B cell (primary cell): ENCODE results near the gene PGA5. TPM values are rescaled to one million over a fixed set of nuclear protein-coding genes. Genes with fewer than 3 reads are reported as not detected.

Source experiments
- ATAC-seq: fragments of 200-7000 bp; cut with Tn5 transposase; one replicate; pipeline ENCODE4 v1.10.0; 2021; ENCODE audit warnings: low read depth, mild to moderate bottlenecking, moderate number of reproducible peaks, moderate library complexity
- CTCF ChIA-PET: fragments of 350-600 bp; sonication (Branson Sonifier 250); formaldehyde crosslinking; loops from one replicate; lab custom pipeline; 2021; ENCODE audit warnings: antibody characterized with exemption, inconsistent platforms; lab: Charles Lee
- POLR2A ChIA-PET: fragments of 350-600 bp; sonication (Branson Sonifier 250); formaldehyde crosslinking; loops from one replicate; lab custom pipeline; 2021; ENCODE audit warnings: antibody characterized with exemption; lab: Charles Lee
- DNase-seq: peaks from one replicate; pipeline ENCODE4 v3.0.0; 2013
- H2AFZ ChIP-seq: 2 replicates; pipeline ENCODE4 v1.6.1; 2012; ENCODE audit warnings: mild to moderate bottlenecking, low read depth, low read length; ENCODE audit not compliant: insufficient read depth, poor library complexity, severe bottlenecking
- H3K27ac ChIP-seq, 2 donors: 1 replicate in 1 of 2; 2 replicates in 1 of 2; pipeline ENCODE4 v1.5.1; 2012 to 2013; ENCODE audit warnings: low read length in 2 of 2, mild to moderate bottlenecking in 2 of 2, moderate library complexity in 1 of 2
- H3K27me3 ChIP-seq, 4 experiments: fragments of 200-600 bp in 1 of 4; sonication (generic) in 1 of 4; replicated peaks in 1 of 4; 1 replicate in 2 of 4; 2 replicates in 2 of 4; pipeline versions ENCODE4 v1.6.1 to v1.7.0; 2013 to 2016; ENCODE audit warnings: low read length in 3 of 4, mild to moderate bottlenecking in 2 of 4, mixed read lengths in 1 of 4, moderate library complexity in 1 of 4; ENCODE audit not compliant: insufficient read depth in 4 of 4, control insufficient read depth in 3 of 4; ENCODE audit errors: control extremely low read depth in 1 of 4
- H3K36me3 ChIP-seq, 2 experiments: replicated peaks in 1 of 2; 1 replicate in 1 of 2; 2 replicates in 1 of 2; pipeline versions ENCODE4 v1.6.1 to v1.7.1; 2013; ENCODE audit warnings: low read length in 1 of 2; ENCODE audit not compliant: insufficient read depth in 2 of 2, control insufficient read depth in 1 of 2; ENCODE audit errors: control extremely low read depth in 1 of 2, extremely low read depth in 1 of 2
- H3K4me1 ChIP-seq, 2 donors: fragments of 200-600 bp in 1 of 2; sonication (generic) in 1 of 2; 1 replicate in 1 of 2; 2 replicates in 1 of 2; pipeline versions ENCODE4 v1.5.1 to v1.6.1; 2013 to 2017; ENCODE audit warnings: low read length in 2 of 2; ENCODE audit not compliant: control insufficient read depth in 2 of 2, insufficient read depth in 2 of 2
- H3K4me2 ChIP-seq: replicated peaks from 2 replicates; pipeline ENCODE3; 2012; ENCODE audit warnings: mild to moderate bottlenecking, low read depth, low read length; ENCODE audit not compliant: poor library complexity, severe bottlenecking
- H3K4me3 ChIP-seq, 5 experiments: fragments of 200-600 bp in 1 of 5; sonication (generic) in 1 of 5; 1 replicate in 3 of 5; 2 replicates in 2 of 5; pipeline versions ENCODE4 v1.5.1 to v1.7.0; 2011 to 2016; ENCODE audit warnings: low read length in 4 of 5, mild to moderate bottlenecking in 4 of 5, low read depth in 2 of 5, control low read depth in 1 of 5, moderate library complexity in 1 of 5; ENCODE audit not compliant: insufficient read depth in 1 of 5; ENCODE audit errors: control extremely low read depth in 1 of 5, extremely low read depth in 1 of 5
- H3K79me2 ChIP-seq: fragments of 200-600 bp; sonication (generic); one replicate; pipeline ENCODE4 v1.6.0; 2016; ENCODE audit warnings: low read length; ENCODE audit not compliant: control insufficient read depth, insufficient read depth
- H3K9ac ChIP-seq: fragments of 200-600 bp; sonication (generic); 2 replicates; pipeline ENCODE4 v1.6.1; 2017; ENCODE audit warnings: mild to moderate bottlenecking, low read length, moderate library complexity
- H3K9me3 ChIP-seq, 3 donors: one replicate each; pipeline versions ENCODE4 v1.6.1 to v1.7.1; 2013; ENCODE audit warnings: low read length in 2 of 3; ENCODE audit not compliant: control insufficient read depth in 2 of 3, insufficient read depth in 1 of 3; ENCODE audit errors: control extremely low read depth in 1 of 3
- H4K20me1 ChIP-seq: 2 replicates; pipeline ENCODE4 v1.6.0; 2012; ENCODE audit warnings: mild to moderate bottlenecking, low read length; ENCODE audit not compliant: insufficient read depth, control insufficient read depth, poor library complexity, severe bottlenecking
- H3K27ac Mint-ChIP-seq: one replicate; pipeline ENCODE4 v1.8.0; 2021; ENCODE audit warnings: mixed read lengths
- H3K27me3 Mint-ChIP-seq: one replicate; pipeline ENCODE4 v1.8.0; 2021; ENCODE audit warnings: mixed read lengths
- H3K4me1 Mint-ChIP-seq: one replicate; pipeline ENCODE4 v1.8.0; 2021; ENCODE audit warnings: mixed read lengths
- H3K4me3 Mint-ChIP-seq: one replicate; pipeline ENCODE4 v1.8.0; 2021; ENCODE audit warnings: mixed read lengths
- H3K9me3 Mint-ChIP-seq: one replicate; pipeline ENCODE4 v1.8.0; 2022; ENCODE audit warnings: mixed read lengths; ENCODE audit not compliant: insufficient read depth
- CTCF ChIP-seq: fragments of 200-600 bp; IDR thresholded peaks from one replicate; pipeline ENCODE4 v1.8.0; 2022; ENCODE audit warnings: antibody characterized with exemption, mild to moderate bottlenecking
- EZH2 ChIP-seq: IDR thresholded peaks from 2 replicates; pipeline ENCODE4 v1.6.1; 2012; ENCODE audit warnings: borderline replicate concordance, low read depth, mild to moderate bottlenecking, moderate library complexity, low read length; ENCODE audit not compliant: insufficient read depth, poor library complexity, severe bottlenecking
- WGBS: methylation state at CpG from one replicate; pipeline ENCODE4 v1.1.5; 2013; ENCODE audit warnings: missing lambda C conversion rate; ENCODE audit not compliant: insufficient coverage; 5-methylcytosine and 5-hydroxymethylcytosine counted together
- intact Hi-C: fragments of 100-400 bp; cut with micrococcal nuclease; formaldehyde crosslinking; loops from one replicate; pipeline ENCODE4 v1.10.0; 2022
- polyA plus RNA-seq: library from polyadenylated mRNA; depleted of rRNA; stranded (reverse); fragments of >200 nt; gene quantifications from 2 replicates; pipeline ENCODE4 v1.2.3, GENCODE V29; 2012
- total RNA-seq, 2 donors: library from RNA; stranded (reverse); fragments of 120-200 nt in 1 of 2; gene quantifications; 1 replicate in 1 of 2; 2 replicates in 1 of 2; pipeline versions ENCODE4 v1.2.3 to v1.2.4, GENCODE V29; 2013 to 2022

The PGA5 gene
- total and polyA plus RNA-seq, 2 donors (not counting 1 experiment from before 2014, with no cell fraction given), result not detected

GRCh38 chr11:61268588-61269250 lies 27.7 kb downstream of the PGA5 start:
- H3K9me3 ChIP-seq, result no peaks in the 10 kb centered on the region
- no peak overlapping the region for H3K9ac ChIP-seq
- no peaks in the 10 kb centered on the region for H3K27me3 ChIP-seq
- 97% methylated on average over 13 of the region's 15 CpGs for WGBS
- H3K4me2 ChIP-seq, result no peak overlapping the region
- H3K4me3 Mint-ChIP-seq, result no peak overlapping the region
- no peak overlapping the region for H2AFZ ChIP-seq
- ATAC-seq (no peak), DNase-seq (no peak)
- TF ChIP-seq CTCF (no peak), EZH2 (no peak)
- intact Hi-C loops, result no loop called here
- no peaks in the 10 kb centered on the region for H3K4me1 Mint-ChIP-seq
- H3K27ac Mint-ChIP-seq, result no peak overlapping the region
- ChIA-PET POLR2A (no interaction called here), CTCF (no interaction called here)
- no peaks in the 10 kb centered on the region for H3K36me3 ChIP-seq
- H3K79me2 ChIP-seq, result no peaks in the 10 kb centered on the region
- no peaks in the 10 kb centered on the region for H4K20me1 ChIP-seq
- no peaks in the 10 kb centered on the region for H3K27me3 Mint-ChIP-seq
- H3K27ac ChIP-seq, result no peak overlapping the region
- H3K4me3 ChIP-seq, result no peak overlapping the region
- no peaks in the 10 kb centered on the region for H3K9me3 Mint-ChIP-seq
- no peaks in the 10 kb centered on the region for H3K4me1 ChIP-seq

DNA sequence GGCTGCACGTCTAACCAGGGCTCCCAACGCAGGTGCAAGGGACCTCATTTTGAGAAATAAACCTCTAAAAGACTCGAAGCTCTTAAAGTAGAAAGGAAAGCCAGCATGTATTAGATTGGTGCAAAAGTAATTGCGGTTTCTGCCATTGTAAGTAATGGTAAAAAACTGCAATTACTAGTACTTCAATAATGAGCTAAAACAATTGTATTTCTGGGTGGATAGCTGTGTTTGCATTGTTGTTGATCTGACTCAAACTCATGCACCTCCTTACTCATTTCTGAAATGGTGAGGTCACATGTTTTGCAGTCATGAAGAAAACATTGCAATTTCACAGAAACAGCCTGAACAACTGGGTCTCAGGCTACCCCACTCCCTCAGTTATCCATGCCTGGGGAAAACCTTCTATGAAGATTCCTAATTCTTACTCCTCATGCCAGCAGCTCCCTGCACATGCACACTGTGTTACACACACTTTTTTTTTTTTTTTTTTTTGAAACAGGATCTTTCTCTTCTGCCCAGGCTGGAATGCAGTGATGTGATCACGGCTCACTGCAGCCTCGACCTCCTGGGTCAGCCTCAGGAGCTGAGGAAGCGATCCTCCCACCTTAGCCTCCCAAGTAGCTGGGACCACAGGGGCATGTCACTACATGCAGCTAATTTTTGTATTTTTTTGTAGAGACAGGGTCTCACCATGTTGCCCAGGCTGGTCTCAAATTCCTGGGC lies 29.5 kb downstream of the PGA5 start:
- no peaks in the 10 kb centered on the region for H3K4me1 ChIP-seq
- H3K79me2 ChIP-seq, result no peaks in the 10 kb centered on the region
- no peak overlapping the region for H3K9ac ChIP-seq
- no peaks in the 10 kb centered on the region for H3K27me3 Mint-ChIP-seq
- DNase-seq (no peak), ATAC-seq (no peak)
- intact Hi-C loops, result loop anchor here (2.0 kb wide), 1 partner anchor 46 kb away; no protein-coding TSS in a partner anchor
- H3K4me3 ChIP-seq, result no peak overlapping the region
- ChIA-PET POLR2A (no interaction called here), CTCF (no interaction called here)
- no peaks in the 10 kb centered on the region for H3K9me3 ChIP-seq
- no peak overlapping the region for H3K27ac Mint-ChIP-seq
- H3K4me2 ChIP-seq, result no peak overlapping the region
- no peaks in the 10 kb centered on the region for H3K4me1 Mint-ChIP-seq
- no peak for TF ChIP-seq EZH2
- TF ChIP-seq CTCF, result no peak
- no peak overlapping the region for H2AFZ ChIP-seq
- no peaks in the 10 kb centered on the region for H3K9me3 Mint-ChIP-seq
- no peaks in the 10 kb centered on the region for H3K27me3 ChIP-seq
- H3K4me3 Mint-ChIP-seq, result no peak overlapping the region
- 94% methylated on average over 3 of the region's 7 CpGs for WGBS
- H3K36me3 ChIP-seq, result no peaks in the 10 kb centered on the region
- H3K27ac ChIP-seq, result no peak overlapping the region
- no peaks in the 10 kb centered on the region for H4K20me1 ChIP-seq
